ENCODE data around the gene RHO. TPM values are rescaled to one million over a fixed set of nuclear protein-coding genes. Genes with fewer than 3 reads are reported as not detected.

The RHO gene
- total and polyA plus RNA-seq, 10 of the 15 experiments (the other 5 are each of a cell fraction or from before 2014, with no cell fraction given): not detected

- no peak for TF ChIP-seq ATF3 (IDR thresholded peaks at IDR 0.05; ENCODE audit: borderline replicate concordance, extremely low read depth, low read depth, low read length)
- TF ChIP-seq MLLT1 (IDR thresholded peaks at IDR 0.05): no peak
- no peak for TF ChIP-seq ZNF274 (IDR thresholded peaks at IDR 0.05; ENCODE audit: insufficient read depth, insufficient read length)
- TF ChIP-seq SMAD1 (IDR thresholded peaks at IDR 0.05; ENCODE audit: low read depth, partially characterized antibody): no peak
- no peak for TF ChIP-seq KDM1A (IDR thresholded peaks at IDR 0.05; ENCODE audit: borderline replicate concordance)
- TF ChIP-seq MYC (IDR thresholded peaks at IDR 0.05; ENCODE audit: insufficient read depth, insufficient read length, insufficient replicate concordance, low read length, severe bottlenecking): no peak
- TF ChIP-seq FOS (IDR thresholded peaks at IDR 0.05; ENCODE audit: borderline replicate concordance, extremely low read depth, insufficient read length): no peak
- no peak for TF ChIP-seq ESRRA (IDR thresholded peaks at IDR 0.05; ENCODE audit: low read length)
- TF ChIP-seq NRF1 (conservative IDR thresholded peaks at IDR 0.05; ENCODE audit: low read depth, low read length): no peak
- TF ChIP-seq CBFB (IDR thresholded peaks at IDR 0.05; ENCODE audit: low read depth): no peak
- no peak for TF ChIP-seq RAD51 (IDR thresholded peaks at IDR 0.05)
- no peak for TF ChIP-seq IRF4 (IDR thresholded peaks at IDR 0.05; ENCODE audit: low read depth, low read length)
Observed at GRCh38 chr3:129572603-129573002, 44.2 kb downstream of the RHO start (continued).

GRCh38 chr3:129573493-129573892 lies 45.1 kb downstream of the RHO start:
- CTCF ChIA-PET: no interaction called here
- intact Hi-C loops (cut with micrococcal nuclease; ENCODE audit: unreplicated experiment): no loop called here
- no peak for TF ChIP-seq IKZF2 (IDR thresholded peaks at IDR 0.05)
- TF ChIP-seq EGR1 (IDR thresholded peaks at IDR 0.05; ENCODE audit: borderline replicate concordance in 1 of 2, low read depth in 2 of 2, low read length in 2 of 2): no peak
- TF ChIP-seq ZNF384 (IDR thresholded peaks at IDR 0.05; ENCODE audit: borderline replicate concordance, low read depth, low read length): no peak
- TF ChIP-seq MEF2A (IDR thresholded peaks at IDR 0.05; ENCODE audit: insufficient read depth, low read depth, low read length): no peak
- TF ChIP-seq E2F8 (IDR thresholded peaks at IDR 0.05; ENCODE audit: low read depth, partially characterized antibody): no peak
- no peak for TF ChIP-seq KAT2A (conservative IDR thresholded peaks at IDR 0.05; ENCODE audit: control insufficient read depth, low read depth, low read length)
- TF ChIP-seq IRF3 (IDR thresholded peaks at IDR 0.05): no peak
- no peak for TF ChIP-seq TCF7 (IDR thresholded peaks at IDR 0.05; ENCODE audit: borderline replicate concordance)

More at GRCh38 chr3:129573493-129573892, 45.1 kb downstream of the RHO start:
- Histone ChIP-seq H3K79me2 (ENCODE audit: control insufficient read depth, insufficient read depth, low read length) (no peaks in the 10 kb centered on the region), H3K27ac (ENCODE audit: control insufficient read depth, insufficient read depth) (no peak overlapping the region), H3K27me3 (replicated peaks in 1 of 2; ENCODE audit: control insufficient read depth in 2 of 2, insufficient read depth in 2 of 2, low read length in 1 of 2) (no peaks in the 10 kb centered on the region), H3K4me2 (ENCODE audit: control insufficient read depth, insufficient read depth) (no peak overlapping the region), H3K4me1 (ENCODE audit: control insufficient read depth, insufficient read depth, low read length) (peaks cover 22% of the 10 kb centered on the region), H4K20me1 (ENCODE audit: control insufficient read depth, insufficient read depth) (no peaks in the 10 kb centered on the region), H2AFZ (ENCODE audit: control insufficient read depth, low read depth, low read length) (no peak overlapping the region), H3K9me3 (replicated peaks; ENCODE audit: control insufficient read depth, insufficient read depth, low read length) (no peaks in the 10 kb centered on the region), H3K4me3 (no peak overlapping the region), H3K36me3 (ENCODE audit: control insufficient read depth in 2 of 2, insufficient read depth in 2 of 2, low read length in 1 of 2) (no peaks in the 10 kb centered on the region), H3K9ac (ENCODE audit: control insufficient read depth, insufficient read depth, low read length) (no peak overlapping the region)
- in situ Hi-C loops (cut with MboI): no loop called here
- WGBS (ENCODE audit: insufficient coverage, insufficient replicate concordance, low lambda C conversion rate, missing lambda C conversion rate): 63% methylated on average over 14 of the region's 14 CpGs
- no TSS peak for BruUV-seq (replicated peaks)
- ATAC-seq (no peak), DNase-seq (ENCODE audit: low read depth, low spot score) (no peak), FAIRE-seq (no peak)
- ChIA-PET SMC1A (ENCODE audit: uncharacterized antibody, unreplicated experiment) (no interaction called here), RAD21 (ENCODE audit: unreplicated experiment) (no interaction called here), POLR2A (no interaction called here)

All from GM12878 (cell line).